Endothelial cell of umbilical vein (primary cell): ENCODE data around the gene COA7.

ENCODE experiments used
- EZH2 ChIP-seq: IDR thresholded peaks from 2 replicates; pipeline ENCODE4 v1.6.1; 2012; ENCODE audit warnings: borderline replicate concordance, low read depth, mild to moderate bottlenecking, moderate library complexity, low read length, inconsistent platforms; ENCODE audit not compliant: severe bottlenecking
- POLR2A ChIP-seq: IDR thresholded peaks from 2 replicates; pipeline ENCODE4 v1.6.1; 2012; ENCODE audit warnings: low read depth, mild to moderate bottlenecking, control low read depth, low read length

- TF ChIP-seq POLR2A, result no peak
- no peak for TF ChIP-seq EZH2
These were observed 15.4 kb upstream of the COA7 start for GRCh38 chr1:52713590-52713989.
